DOHH2 (cell line): ENCODE data around the gene PPARA.

Experiments used
- EZH2phosphoT487 ChIP-seq: fragments of 200-600 bp; sonication (generic); IDR thresholded peaks from 2 replicates; pipeline ENCODE4 v1.6.1; 2017; ENCODE audit warnings: borderline replicate concordance, mild to moderate bottlenecking, antibody characterized with exemption, low read length, moderate library complexity, mixed read lengths
- TF ChIP-seq, protein P1 (sequence below): fragments of 200-600 bp; sonication (generic); IDR thresholded peaks from one replicate; pipeline ENCODE4 v1.5.1; 2014; ENCODE audit warnings: antibody characterized with exemption, mild to moderate bottlenecking, low read depth, low read length; ENCODE audit not compliant: poor library complexity, severe bottlenecking

DNA sequence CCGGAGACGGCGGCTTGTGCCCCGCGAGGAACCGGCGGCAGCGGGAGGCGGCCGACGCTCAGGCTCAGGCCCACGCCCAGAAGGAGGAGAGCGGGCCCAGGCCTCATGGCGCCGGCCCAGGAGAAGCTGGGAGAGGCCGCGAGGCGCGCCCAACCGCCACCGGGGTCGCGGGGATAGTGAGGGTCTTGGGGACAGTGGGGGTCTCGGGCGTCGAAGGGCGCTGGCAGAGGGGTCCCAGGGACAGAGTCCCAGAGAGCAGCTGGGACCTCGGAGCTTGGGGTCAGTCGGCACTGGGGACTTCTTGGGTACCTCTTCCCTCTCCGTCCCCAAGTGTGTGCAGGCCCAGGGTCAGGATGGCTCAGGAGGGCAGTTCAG lies 112.9 kb downstream of the PPARA start, which contains the start of gene PKDREJ:
- TF ChIP-seq, protein P1, sequence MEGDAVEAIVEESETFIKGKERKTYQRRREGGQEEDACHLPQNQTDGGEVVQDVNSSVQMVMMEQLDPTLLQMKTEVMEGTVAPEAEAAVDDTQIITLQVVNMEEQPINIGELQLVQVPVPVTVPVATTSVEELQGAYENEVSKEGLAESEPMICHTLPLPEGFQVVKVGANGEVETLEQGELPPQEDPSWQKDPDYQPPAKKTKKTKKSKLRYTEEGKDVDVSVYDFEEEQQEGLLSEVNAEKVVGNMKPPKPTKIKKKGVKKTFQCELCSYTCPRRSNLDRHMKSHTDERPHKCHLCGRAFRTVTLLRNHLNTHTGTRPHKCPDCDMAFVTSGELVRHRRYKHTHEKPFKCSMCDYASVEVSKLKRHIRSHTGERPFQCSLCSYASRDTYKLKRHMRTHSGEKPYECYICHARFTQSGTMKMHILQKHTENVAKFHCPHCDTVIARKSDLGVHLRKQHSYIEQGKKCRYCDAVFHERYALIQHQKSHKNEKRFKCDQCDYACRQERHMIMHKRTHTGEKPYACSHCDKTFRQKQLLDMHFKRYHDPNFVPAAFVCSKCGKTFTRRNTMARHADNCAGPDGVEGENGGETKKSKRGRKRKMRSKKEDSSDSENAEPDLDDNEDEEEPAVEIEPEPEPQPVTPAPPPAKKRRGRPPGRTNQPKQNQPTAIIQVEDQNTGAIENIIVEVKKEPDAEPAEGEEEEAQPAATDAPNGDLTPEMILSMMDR: no peak
- no peak for TF ChIP-seq EZH2phosphoT487
